KMS-11 (cell line): ENCODE results near the gene MRFAP1.

Experiments
- H2AFZ ChIP-seq: fragments of 200-600 bp; sonication (generic); 2 replicates; pipeline ENCODE4 v1.6.1; 2016; ENCODE audit warnings: antibody characterized with exemption, mixed run types, low read depth
- H3K27ac ChIP-seq: fragments of 200-600 bp; sonication (generic); 2 replicates; pipeline ENCODE4 v1.6.1; 2016; ENCODE audit warnings: mild to moderate bottlenecking, mixed run types
- H3K27me3 ChIP-seq: fragments of 200-600 bp; sonication (generic); 2 replicates; pipeline ENCODE4 v1.6.1; 2017; ENCODE audit warnings: mild to moderate bottlenecking, low read depth, mixed run types, moderate library complexity; ENCODE audit not compliant: insufficient read depth
- H3K36me3 ChIP-seq: fragments of 200-600 bp; sonication (generic); 2 replicates; pipeline ENCODE4 v1.6.1; 2017; ENCODE audit warnings: mild to moderate bottlenecking, mixed run types; ENCODE audit not compliant: insufficient read depth
- H3K4me1 ChIP-seq: fragments of 200-600 bp; sonication (generic); 2 replicates; pipeline ENCODE4 v1.6.1; 2016; ENCODE audit warnings: mild to moderate bottlenecking, low read depth, mixed run types; ENCODE audit not compliant: poor library complexity, severe bottlenecking
- H3K4me2 ChIP-seq: fragments of 200-600 bp; sonication (generic); 2 replicates; pipeline ENCODE4 v1.7.0; 2016; ENCODE audit warnings: mild to moderate bottlenecking, mixed run types
- H3K4me3 ChIP-seq: fragments of 200-600 bp; sonication (generic); IDR thresholded peaks from 2 replicates; pipeline ENCODE4 v1.6.1; 2017; ENCODE audit warnings: low read depth, low read length, mixed read lengths; ENCODE audit not compliant: insufficient read depth
- H3K79me2 ChIP-seq: fragments of 200-600 bp; sonication (generic); 2 replicates; pipeline ENCODE4 v1.6.1; 2016; ENCODE audit warnings: low read depth, mixed run types; ENCODE audit not compliant: insufficient read depth
- H3K9ac ChIP-seq: fragments of 200-600 bp; sonication (generic); 2 replicates; pipeline ENCODE4 v1.6.1; 2016; ENCODE audit warnings: mild to moderate bottlenecking, mixed run types
- H4K20me1 ChIP-seq: fragments of 200-600 bp; sonication (generic); 2 replicates; pipeline ENCODE4 v1.6.1; 2016; ENCODE audit warnings: mild to moderate bottlenecking, mixed run types; ENCODE audit not compliant: insufficient read depth
- CTCF ChIP-seq: fragments of 200-600 bp; sonication (generic); conservative IDR thresholded peaks from 2 replicates; pipeline ENCODE4 v1.6.1; 2017; ENCODE audit warnings: low read depth, mild to moderate bottlenecking, antibody characterized with exemption, low read length, moderate library complexity, mixed read lengths

MRFAP1 gene

GRCh38 chr4:6660430-6660829, 19.9 kb downstream of the MRFAP1 start:
- TF ChIP-seq CTCF, result no peak
- H3K36me3 ChIP-seq, result no peaks in the 10 kb centered on the region
- no peak overlapping the region for H3K27ac ChIP-seq
- H2AFZ ChIP-seq, result no peak overlapping the region
- no peak overlapping the region for H3K4me3 ChIP-seq
- H4K20me1 ChIP-seq, result no peaks in the 10 kb centered on the region
- H3K79me2 ChIP-seq, result no peaks in the 10 kb centered on the region
- H3K4me2 ChIP-seq, result no peak overlapping the region
- no peaks in the 10 kb centered on the region for H3K4me1 ChIP-seq
- no peaks in the 10 kb centered on the region for H3K27me3 ChIP-seq
- H3K9ac ChIP-seq, result no peak overlapping the region

- H3K4me3 ChIP-seq, result no peak overlapping the region
- no peak for TF ChIP-seq CTCF
- H3K79me2 ChIP-seq, result no peaks in the 10 kb centered on the region
- H3K4me1 ChIP-seq, result no peaks in the 10 kb centered on the region
- H4K20me1 ChIP-seq, result no peaks in the 10 kb centered on the region
- no peak overlapping the region for H2AFZ ChIP-seq
- H3K4me2 ChIP-seq, result no peak overlapping the region
- H3K36me3 ChIP-seq, result no peaks in the 10 kb centered on the region
- no peak overlapping the region for H3K27ac ChIP-seq
- no peaks in the 10 kb centered on the region for H3K27me3 ChIP-seq
- no peak overlapping the region for H3K9ac ChIP-seq
Measured at GRCh38 chr4:6662591-6662990, 22.1 kb downstream of the MRFAP1 start.

GRCh38 chr4:6663596-6664393, 23.3 kb downstream of the MRFAP1 start:
- TF ChIP-seq CTCF, result no peak
- no peak overlapping the region for H3K4me3 ChIP-seq
- H3K36me3 ChIP-seq, result no peaks in the 10 kb centered on the region
- H4K20me1 ChIP-seq, result no peaks in the 10 kb centered on the region
- no peaks in the 10 kb centered on the region for H3K27me3 ChIP-seq
- H3K27ac ChIP-seq, result no peak overlapping the region
- H3K4me1 ChIP-seq, result no peaks in the 10 kb centered on the region
- no peak overlapping the region for H2AFZ ChIP-seq
- no peaks in the 10 kb centered on the region for H3K79me2 ChIP-seq
- no peak overlapping the region for H3K9ac ChIP-seq
- H3K4me2 ChIP-seq, result no peak overlapping the region

- H3K27me3 ChIP-seq, result no peaks in the 10 kb centered on the region
- no peaks in the 10 kb centered on the region for H3K4me1 ChIP-seq
- H2AFZ ChIP-seq, result no peak overlapping the region
- TF ChIP-seq CTCF, result no peak
- H3K36me3 ChIP-seq, result no peaks in the 10 kb centered on the region
- no peak overlapping the region for H3K9ac ChIP-seq
- H4K20me1 ChIP-seq, result no peaks in the 10 kb centered on the region
- H3K4me2 ChIP-seq, result no peak overlapping the region
- H3K79me2 ChIP-seq, result no peaks in the 10 kb centered on the region
- no peak overlapping the region for H3K27ac ChIP-seq
- no peak overlapping the region for H3K4me3 ChIP-seq
Measured at GRCh38 chr4:6665320-6665654, 24.8 kb downstream of the MRFAP1 start.
